HepG2 (cell line): ENCODE measurements around the gene R3HDM4. TPM values are rescaled to one million over a fixed set of nuclear protein-coding genes. Genes with fewer than 3 reads are reported as not detected.
A peak's percentile ranks its signal among the peaks of the same experiment; 100 is the strongest.

Experiments
- ASH2L ChIP-seq: fragments of 300-600, 200-600 bp; sonication (generic); IDR thresholded peaks from 2 replicates; pipeline ENCODE4 v1.7.0; 2017; ENCODE audit warnings: low read depth, mild to moderate bottlenecking, moderate library complexity, mixed read lengths, low read length; ENCODE audit not compliant: insufficient read length
- CREM ChIP-seq, 2 experiments: sonication (generic) in 1 of 2; formaldehyde crosslinking in 1 of 2; IDR thresholded peaks; 2 replicates each; pipeline versions ENCODE4 v1.4.0 to v1.6.1; 2016 to 2020; ENCODE audit warnings: antibody characterized with exemption in 1 of 2, mild to moderate bottlenecking in 1 of 2, missing genetic modification reagents in 1 of 2
- GZF1 ChIP-seq: sonication (generic); formaldehyde crosslinking; IDR thresholded peaks from 2 replicates; pipeline ENCODE4 v1.5.1; 2020; ENCODE audit warnings: mild to moderate bottlenecking, missing genetic modification reagents
- IKZF4 ChIP-seq: sonication (generic); formaldehyde crosslinking; IDR thresholded peaks from 2 replicates; pipeline ENCODE4 v1.5.1; 2020; ENCODE audit warnings: borderline replicate concordance, mild to moderate bottlenecking, low read depth, missing genetic modification reagents; ENCODE audit errors: not compliant biosample characterization
- LCORL ChIP-seq, 2 experiments: fragments of 450-650 bp in 1 of 2; sonication (generic) in 1 of 2; formaldehyde crosslinking in 1 of 2; IDR thresholded peaks; 2 replicates each; pipeline versions ENCODE4 v1.5.0 to v1.6.1; 2017 to 2020; ENCODE audit warnings: antibody characterized with exemption in 1 of 2, missing genetic modification reagents in 1 of 2
- MAFK ChIP-seq, 2 experiments: IDR thresholded peaks in 1 of 2; conservative IDR thresholded peaks in 1 of 2; 2 replicates each; pipeline ENCODE4 v1.6.1; 2011; ENCODE audit warnings: improper control_type of control experiment in 2 of 2, low read length in 2 of 2
- NFE2L2 ChIP-seq: fragments of 150-350 bp; IDR thresholded peaks from 2 replicates; pipeline ENCODE4 v1.6.1; 2014; ENCODE audit warnings: low read length
- NONO ChIP-seq, 2 experiments: fragments of 450-650 bp in 1 of 2; sonication (generic) in 1 of 2; formaldehyde crosslinking in 1 of 2; IDR thresholded peaks in 1 of 2; conservative IDR thresholded peaks in 1 of 2; 2 replicates each; pipeline versions ENCODE4 v1.6.1 to v1.8.0; 2017 to 2022; ENCODE audit warnings: mild to moderate bottlenecking in 1 of 2, missing genetic modification reagents in 1 of 2, moderate library complexity in 1 of 2
- NR2C2 ChIP-seq: sonication (generic); formaldehyde crosslinking; IDR thresholded peaks from 2 replicates; pipeline ENCODE4 v1.4.0; 2020; ENCODE audit warnings: missing genetic modification reagents, mild to moderate bottlenecking, moderate library complexity, borderline replicate concordance
- NR3C1 ChIP-seq: sonication (generic); formaldehyde crosslinking; IDR thresholded peaks from 2 replicates; pipeline ENCODE4 v1.4.0; 2020; ENCODE audit warnings: missing genetic modification reagents
- RXRA ChIP-seq: sonication (generic); formaldehyde crosslinking; IDR thresholded peaks from 2 replicates; pipeline ENCODE4 v1.5.1; 2020; ENCODE audit warnings: missing genetic modification reagents
- ZNF547 ChIP-seq: sonication (generic); formaldehyde crosslinking; IDR thresholded peaks from 2 replicates; pipeline ENCODE4 v1.5.1; 2020; ENCODE audit warnings: mild to moderate bottlenecking, missing genetic modification reagents
- ZNF557 ChIP-seq: sonication (generic); formaldehyde crosslinking; IDR thresholded peaks from 2 replicates; pipeline ENCODE4 v1.4.0; 2020; ENCODE audit warnings: missing genetic modification reagents
- ZNF598 ChIP-seq: sonication (generic); formaldehyde crosslinking; IDR thresholded peaks from 2 replicates; pipeline ENCODE4 v1.5.1; 2020; ENCODE audit warnings: mild to moderate bottlenecking, missing genetic modification reagents, borderline replicate concordance
- ZNF614 ChIP-seq: IDR thresholded peaks from 2 replicates; pipeline ENCODE4 v1.6.1; 2018; ENCODE audit warnings: missing biosample characterization, missing genetic modification reagents, inconsistent platforms, borderline replicate concordance
- polyA plus RNA-seq, 8 experiments: library from polyadenylated mRNA; depleted of rRNA in 3 of 8; stranded (reverse) in 7 of 8; unstranded in 1 of 8; fragments of >200 nt; fragmentation: Illumina TruSeq in 4 of 8; extraction: Trizol in 4 of 8; gene quantifications; 2 replicates each; pipeline versions ENCODE4 v1.2.1 to v1.2.3, GENCODE V29; 2011 to 2016; ENCODE audit warnings: low read depth in 4 of 8, missing spikeins in 1 of 8, mixed read lengths in 1 of 8; ENCODE audit not compliant: insufficient read depth in 1 of 8
- total RNA-seq, 5 experiments: library from RNA; depleted of rRNA; stranded (reverse); fragments of >200 nt; fragmentation: Illumina TruSeq; extraction: Trizol; gene quantifications; 2 replicates each; pipeline ENCODE4 v1.2.3, GENCODE V29; 2016; ENCODE audit warnings: low read depth in 1 of 5
- TF ChIP-seq, protein P1 (sequence below): sonication (generic); formaldehyde crosslinking; IDR thresholded peaks from 2 replicates; pipeline ENCODE4 v1.9.0; 2021; ENCODE audit warnings: missing genetic modification reagents, borderline replicate concordance
- TF ChIP-seq, protein P2 (sequence below): sonication (generic); formaldehyde crosslinking; IDR thresholded peaks from one replicate; pipeline ENCODE4 v1.5.1; 2020; ENCODE audit warnings: mild to moderate bottlenecking, missing genetic modification reagents; ENCODE audit errors: not compliant biosample characterization
- TF ChIP-seq, protein P3 (sequence below): sonication (generic); formaldehyde crosslinking; IDR thresholded peaks from 2 replicates; pipeline ENCODE4 v1.5.0; 2020; ENCODE audit warnings: missing genetic modification reagents

The R3HDM4 gene
- total and polyA plus RNA-seq, 2 of the 13 experiments (the other 11 are each of a cell fraction or from before 2014, with no cell fraction given) = 26.2 to 26.9 TPM

DNA sequence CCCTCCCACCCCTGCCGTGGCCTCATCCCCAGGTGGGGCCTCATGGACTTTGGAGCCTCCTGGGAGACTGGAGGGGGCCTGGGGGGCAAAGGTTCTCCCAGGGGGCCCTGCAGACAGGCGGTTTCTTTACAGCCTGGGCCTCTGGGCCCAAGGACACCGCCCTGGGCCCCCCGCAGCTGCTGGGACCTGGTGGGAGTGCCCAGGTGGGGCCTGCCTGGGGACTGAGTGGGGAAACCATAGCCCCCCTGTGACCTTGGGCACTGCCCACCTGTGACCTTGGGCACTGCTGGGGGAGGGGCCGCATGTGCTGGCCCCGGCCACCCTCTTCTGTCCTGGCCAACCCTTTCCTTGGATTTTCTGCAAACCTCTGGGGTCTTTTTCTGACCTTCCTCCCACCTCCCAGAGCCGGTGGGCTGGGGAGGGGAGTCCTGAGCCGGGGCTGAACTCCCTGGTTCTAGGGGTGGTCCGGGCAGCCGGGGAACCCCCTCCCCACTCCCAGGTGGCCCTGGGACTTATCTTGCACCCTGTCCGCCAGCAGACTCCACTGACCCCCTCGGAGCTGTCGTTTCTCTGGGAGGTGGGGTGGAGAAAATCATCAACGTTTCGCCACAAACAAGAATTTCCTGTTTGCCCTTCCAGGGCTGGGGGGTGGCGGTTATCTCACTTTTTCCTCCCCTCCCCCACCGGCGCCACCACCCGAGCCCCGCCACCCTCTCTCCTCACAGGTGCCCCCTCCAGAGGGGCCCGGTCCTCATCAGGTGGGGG, 39.8 kb upstream of the R3HDM4 start (continued):
- TF ChIP-seq CREM (IDR thresholded peaks at IDR 0.05) (peak; percentile 92), CREM (CRISPR knock-in tag; IDR thresholded peaks at IDR 0.05) (no peak), ZNF547 (CRISPR knock-in tag) (no peak; the same call in 1 of the 2 replicates), GZF1 (CRISPR knock-in tag) (0 out of 2 replicates have a peak, but pooled peaks have one; percentile 61), MAFK (conservative IDR thresholded peaks at IDR 0.05 in 1 of 2, IDR thresholded peaks at IDR 0.05 in 1 of 2; ENCODE audit: low read length in 2 of 2) (no peak), NR2C2 (peak; percentile 88), ASH2L (peak; percentile 99), ZNF614 (CRISPR knock-in tag) (peak; percentile 84), RXRA (CRISPR knock-in tag) (peak; percentile 97), IKZF4 (CRISPR knock-in tag) (no peak), ZNF557 (no peak), NONO (IDR thresholded peaks at IDR 0.05) (no peak), NONO (CRISPR knock-in tag; conservative IDR thresholded peaks at IDR 0.05) (peak; percentile 79), LCORL (IDR thresholded peaks at IDR 0.05) (no peak), LCORL (CRISPR knock-in tag; IDR thresholded peaks at IDR 0.05) (peak; percentile 95), ZNF598 (CRISPR knock-in tag) (no peak), NR3C1 (CRISPR knock-in tag) (no peak), NFE2L2 (no peak)
- TF ChIP-seq, protein P1, sequence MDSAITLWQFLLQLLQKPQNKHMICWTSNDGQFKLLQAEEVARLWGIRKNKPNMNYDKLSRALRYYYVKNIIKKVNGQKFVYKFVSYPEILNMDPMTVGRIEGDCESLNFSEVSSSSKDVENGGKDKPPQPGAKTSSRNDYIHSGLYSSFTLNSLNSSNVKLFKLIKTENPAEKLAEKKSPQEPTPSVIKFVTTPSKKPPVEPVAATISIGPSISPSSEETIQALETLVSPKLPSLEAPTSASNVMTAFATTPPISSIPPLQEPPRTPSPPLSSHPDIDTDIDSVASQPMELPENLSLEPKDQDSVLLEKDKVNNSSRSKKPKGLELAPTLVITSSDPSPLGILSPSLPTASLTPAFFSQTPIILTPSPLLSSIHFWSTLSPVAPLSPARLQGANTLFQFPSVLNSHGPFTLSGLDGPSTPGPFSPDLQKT (CRISPR knock-in tag) = no peak
- TF ChIP-seq, protein P2, sequence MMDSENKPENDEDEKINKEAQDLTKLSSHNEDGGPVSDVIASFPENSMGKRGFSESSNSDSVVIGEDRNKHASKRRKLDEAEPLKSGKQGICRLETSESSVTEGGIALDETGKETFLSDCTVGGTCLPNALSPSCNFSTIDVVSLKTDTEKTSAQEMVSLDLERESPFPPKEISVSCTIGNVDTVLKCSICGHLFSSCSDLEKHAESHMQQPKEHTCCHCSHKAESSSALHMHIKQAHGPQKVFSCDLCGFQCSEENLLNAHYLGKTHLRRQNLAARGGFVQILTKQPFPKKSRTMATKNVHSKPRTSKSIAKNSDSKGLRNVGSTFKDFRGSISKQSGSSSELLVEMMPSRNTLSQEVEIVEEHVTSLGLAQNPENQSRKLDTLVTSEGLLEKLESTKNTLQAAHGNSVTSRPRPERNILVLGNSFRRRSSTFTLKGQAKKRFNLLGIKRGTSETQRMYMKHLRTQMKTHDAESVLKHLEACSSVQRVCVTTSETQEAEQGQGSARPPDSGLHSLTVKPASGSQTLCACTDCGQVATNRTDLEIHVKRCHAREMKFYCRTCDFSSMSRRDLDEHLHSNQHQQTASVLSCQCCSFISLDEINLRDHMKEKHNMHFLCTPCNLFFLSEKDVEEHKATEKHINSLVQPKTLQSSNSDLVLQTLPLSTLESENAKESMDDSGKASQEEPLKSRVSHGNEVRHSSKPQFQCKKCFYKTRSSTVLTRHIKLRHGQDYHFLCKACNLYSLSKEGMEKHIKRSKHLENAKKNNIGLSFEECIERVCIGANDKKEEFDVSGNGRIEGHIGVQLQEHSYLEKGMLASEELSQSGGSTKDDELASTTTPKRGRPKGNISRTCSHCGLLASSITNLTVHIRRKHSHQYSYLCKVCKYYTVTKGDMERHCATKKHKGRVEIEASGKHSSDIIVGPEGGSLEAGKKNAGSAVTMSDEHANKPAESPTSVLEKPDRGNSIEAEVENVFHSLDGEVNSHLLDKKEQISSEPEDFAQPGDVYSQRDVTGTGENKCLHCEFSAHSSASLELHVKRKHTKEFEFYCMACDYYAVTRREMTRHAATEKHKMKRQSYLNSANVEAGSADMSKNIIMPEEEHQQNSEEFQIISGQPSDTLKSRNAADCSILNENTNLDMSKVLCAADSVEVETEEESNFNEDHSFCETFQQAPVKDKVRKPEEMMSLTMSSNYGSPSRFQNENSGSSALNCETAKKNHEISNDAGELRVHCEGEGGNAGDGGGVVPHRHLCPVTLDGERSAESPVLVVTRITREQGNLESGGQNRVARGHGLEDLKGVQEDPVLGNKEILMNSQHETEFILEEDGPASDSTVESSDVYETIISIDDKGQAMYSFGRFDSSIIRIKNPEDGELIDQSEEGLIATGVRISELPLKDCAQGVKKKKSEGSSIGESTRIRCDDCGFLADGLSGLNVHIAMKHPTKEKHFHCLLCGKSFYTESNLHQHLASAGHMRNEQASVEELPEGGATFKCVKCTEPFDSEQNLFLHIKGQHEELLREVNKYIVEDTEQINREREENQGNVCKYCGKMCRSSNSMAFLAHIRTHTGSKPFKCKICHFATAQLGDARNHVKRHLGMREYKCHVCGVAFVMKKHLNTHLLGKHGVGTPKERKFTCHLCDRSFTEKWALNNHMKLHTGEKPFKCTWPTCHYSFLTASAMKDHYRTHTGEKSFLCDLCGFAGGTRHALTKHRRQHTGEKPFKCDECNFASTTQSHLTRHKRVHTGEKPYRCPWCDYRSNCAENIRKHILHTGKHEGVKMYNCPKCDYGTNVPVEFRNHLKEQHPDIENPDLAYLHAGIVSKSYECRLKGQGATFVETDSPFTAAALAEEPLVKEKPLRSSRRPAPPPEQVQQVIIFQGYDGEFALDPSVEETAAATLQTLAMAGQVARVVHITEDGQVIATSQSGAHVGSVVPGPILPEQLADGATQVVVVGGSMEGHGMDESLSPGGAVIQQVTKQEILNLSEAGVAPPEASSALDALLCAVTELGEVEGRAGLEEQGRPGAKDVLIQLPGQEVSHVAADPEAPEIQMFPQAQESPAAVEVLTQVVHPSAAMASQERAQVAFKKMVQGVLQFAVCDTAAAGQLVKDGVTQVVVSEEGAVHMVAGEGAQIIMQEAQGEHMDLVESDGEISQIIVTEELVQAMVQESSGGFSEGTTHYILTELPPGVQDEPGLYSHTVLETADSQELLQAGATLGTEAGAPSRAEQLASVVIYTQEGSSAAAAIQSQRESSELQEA = peak; percentile 26
- TF ChIP-seq, protein P3, sequence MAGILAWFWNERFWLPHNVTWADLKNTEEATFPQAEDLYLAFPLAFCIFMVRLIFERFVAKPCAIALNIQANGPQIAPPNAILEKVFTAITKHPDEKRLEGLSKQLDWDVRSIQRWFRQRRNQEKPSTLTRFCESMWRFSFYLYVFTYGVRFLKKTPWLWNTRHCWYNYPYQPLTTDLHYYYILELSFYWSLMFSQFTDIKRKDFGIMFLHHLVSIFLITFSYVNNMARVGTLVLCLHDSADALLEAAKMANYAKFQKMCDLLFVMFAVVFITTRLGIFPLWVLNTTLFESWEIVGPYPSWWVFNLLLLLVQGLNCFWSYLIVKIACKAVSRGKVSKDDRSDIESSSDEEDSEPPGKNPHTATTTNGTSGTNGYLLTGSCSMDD (CRISPR knock-in tag) = no peak
